ENCODE results near the gene TUBB4B.

DNA sequence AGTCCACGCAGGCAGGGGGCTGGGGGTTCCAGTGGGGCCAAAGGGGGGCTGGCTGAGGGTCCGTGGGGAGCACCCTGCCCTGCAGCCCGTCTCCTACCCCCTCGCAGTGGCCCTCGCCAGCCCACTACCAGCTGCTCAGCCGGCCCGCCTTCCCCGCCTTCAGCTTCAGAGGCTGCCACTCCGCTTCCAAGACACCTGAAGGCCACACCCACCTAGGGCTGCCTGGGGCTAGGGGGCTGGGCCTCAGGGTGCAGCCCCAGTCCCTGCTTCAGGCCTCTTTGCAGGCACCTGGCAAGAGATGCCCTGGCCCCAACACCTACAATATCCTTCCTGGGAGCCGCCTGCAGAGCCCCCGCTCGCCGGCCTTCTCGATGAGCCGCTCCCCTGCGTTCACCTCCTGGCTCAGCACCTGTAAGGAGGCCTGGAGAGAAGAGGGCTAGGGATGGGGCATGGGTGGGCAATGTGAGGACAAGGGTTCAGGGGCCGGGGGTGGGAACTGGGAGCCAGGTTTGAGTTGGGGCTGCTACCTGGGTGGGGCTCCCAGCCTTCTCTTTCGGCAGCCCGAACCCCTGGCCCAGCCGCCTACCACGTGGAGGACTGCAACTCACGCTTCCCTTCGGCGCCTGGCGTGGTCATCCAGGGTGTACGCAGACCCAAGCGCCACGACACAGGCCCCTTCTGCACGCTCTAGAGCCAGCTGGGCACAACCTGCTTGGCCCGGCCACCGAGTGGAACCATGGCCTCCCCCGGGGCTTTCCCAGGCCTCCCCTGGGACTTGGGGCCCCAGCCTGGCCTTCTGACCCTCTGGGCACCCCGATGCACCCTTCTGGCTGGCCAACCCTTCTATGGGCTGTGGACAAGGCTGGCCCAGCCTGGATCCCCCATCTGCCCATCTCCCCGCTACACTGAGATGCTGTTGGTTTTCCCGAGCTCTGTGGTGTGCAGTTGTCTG lies 11.7 kb downstream of the TUBB4B start:
- TF ChIP-seq, protein P1, sequence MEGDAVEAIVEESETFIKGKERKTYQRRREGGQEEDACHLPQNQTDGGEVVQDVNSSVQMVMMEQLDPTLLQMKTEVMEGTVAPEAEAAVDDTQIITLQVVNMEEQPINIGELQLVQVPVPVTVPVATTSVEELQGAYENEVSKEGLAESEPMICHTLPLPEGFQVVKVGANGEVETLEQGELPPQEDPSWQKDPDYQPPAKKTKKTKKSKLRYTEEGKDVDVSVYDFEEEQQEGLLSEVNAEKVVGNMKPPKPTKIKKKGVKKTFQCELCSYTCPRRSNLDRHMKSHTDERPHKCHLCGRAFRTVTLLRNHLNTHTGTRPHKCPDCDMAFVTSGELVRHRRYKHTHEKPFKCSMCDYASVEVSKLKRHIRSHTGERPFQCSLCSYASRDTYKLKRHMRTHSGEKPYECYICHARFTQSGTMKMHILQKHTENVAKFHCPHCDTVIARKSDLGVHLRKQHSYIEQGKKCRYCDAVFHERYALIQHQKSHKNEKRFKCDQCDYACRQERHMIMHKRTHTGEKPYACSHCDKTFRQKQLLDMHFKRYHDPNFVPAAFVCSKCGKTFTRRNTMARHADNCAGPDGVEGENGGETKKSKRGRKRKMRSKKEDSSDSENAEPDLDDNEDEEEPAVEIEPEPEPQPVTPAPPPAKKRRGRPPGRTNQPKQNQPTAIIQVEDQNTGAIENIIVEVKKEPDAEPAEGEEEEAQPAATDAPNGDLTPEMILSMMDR (IDR thresholded peaks at IDR 0.05; ENCODE audit: insufficient read depth, low read length, poor library complexity, severe bottlenecking), result no peak
- TF ChIP-seq EZH2phosphoT487 (conservative IDR thresholded peaks at IDR 0.05; ENCODE audit: low read length), result no peak
